ENCODE data around the gene YWHAH.

The YWHAH gene

GRCh38 chr22:31923747-31924146 is 20.6 kb upstream of the YWHAH start:
- DNase-seq: no peak

- DNase-seq: no peak
Measured at GRCh38 chr22:31925056-31925455, 19.3 kb upstream of the YWHAH start.

GRCh38 chr22:31926024-31926423 is 18.3 kb upstream of the YWHAH start:
- no peak for DNase-seq

GRCh38 chr22:31926969-31927368 is 17.4 kb upstream of the YWHAH start:
- no peak for DNase-seq

- DNase-seq: no peak
Measured at GRCh38 chr22:31927562-31927961, 16.8 kb upstream of the YWHAH start.

GRCh38 chr22:31929167-31929930 is 15.0 kb upstream of the YWHAH start:
- no peak for DNase-seq

- no peak for DNase-seq
Measured at GRCh38 chr22:31932863-31933262, 11.5 kb upstream of the YWHAH start.

- DNase-seq: no peak
Measured at GRCh38 chr22:31933406-31933805, 10.9 kb upstream of the YWHAH start.

- no peak for DNase-seq
Measured at GRCh38 chr22:31933816-31934482, 10.4 kb upstream of the YWHAH start.

- no peak for DNase-seq
Measured at GRCh38 chr22:31935961-31936635, 8.2 kb upstream of the YWHAH start.

GRCh38 chr22:31937341-31937740 is 7.0 kb upstream of the YWHAH start:
- DNase-seq: no peak

GRCh38 chr22:31938296-31938695 is 6.0 kb upstream of the YWHAH start:
- DNase-seq: no peak

GRCh38 chr22:31940506-31940905 is 3.8 kb upstream of the YWHAH start:
- DNase-seq: no peak

- DNase-seq: no peak
Measured at GRCh38 chr22:31942091-31942490, 2.2 kb upstream of the YWHAH start.

GRCh38 chr22:31943206-31943977 is 943 bp upstream of the YWHAH start:
- DNase-seq: no peak

- no peak for DNase-seq
Measured at GRCh38 chr22:31944700-31945442, 536 bp downstream of the YWHAH start.

GRCh38 chr22:31945443-31945855 is 1.1 kb downstream of the YWHAH start:
- DNase-seq: no peak

- DNase-seq: no peak
Measured at GRCh38 chr22:31945971-31946680, 1.8 kb downstream of the YWHAH start.

GRCh38 chr22:31947296-31947695 is 3.0 kb downstream of the YWHAH start:
- no peak for DNase-seq

GRCh38 chr22:31948002-31948401 is 3.7 kb downstream of the YWHAH start:
- DNase-seq: no peak

- DNase-seq: no peak
Measured at GRCh38 chr22:31950226-31950625, 5.9 kb downstream of the YWHAH start.
